ENCODE measurements around the gene IP6K1. TPM values are rescaled to one million over a fixed set of nuclear protein-coding genes. Genes with fewer than 3 reads are reported as not detected.
"Not testable (repeated sequence)": the region's sequence is repeated elsewhere in the genome, so short reads cannot be mapped to it uniquely, and the experiment has no call there.

The IP6K1 gene
- total and polyA plus RNA-seq, 11 donors, result 8.9 to 36.6 (median 20.4) TPM

DNA sequence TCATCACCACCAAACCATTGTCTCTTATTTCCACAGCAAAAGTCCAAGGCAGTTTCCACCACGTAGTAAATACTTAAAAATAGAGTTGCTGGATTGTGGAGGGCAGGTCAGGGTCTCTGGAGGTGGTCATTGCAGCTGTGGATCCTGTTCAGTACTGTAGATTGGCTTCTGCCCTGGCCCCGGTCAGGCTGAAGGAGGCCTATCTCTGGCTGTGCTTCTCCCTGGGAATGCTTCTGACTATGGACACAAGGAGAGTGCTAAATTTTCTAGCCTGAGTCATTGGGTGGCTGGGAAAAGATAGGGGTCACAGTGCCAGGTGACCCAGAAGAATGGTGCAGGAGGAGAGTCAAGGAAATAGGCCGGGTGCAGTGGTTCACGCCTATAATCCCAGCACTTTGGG lies 36.3 kb downstream of the IP6K1 start:
- WGBS, 4 donors, result 78 to 89% (median 83%) methylated on average over 4 of the region's 4 CpGs
- DNase-seq, result no peak
- no peak overlapping the region for H3K27ac ChIP-seq
- no peak for TF ChIP-seq POLR2A (IDR thresholded peaks at IDR 0.05)
- peaks cover 0 to 40% (median 33%) of the 10 kb centered on the region in 9 donors for H3K36me3 ChIP-seq
- no peak overlapping the region for H3K4me3 ChIP-seq
- ATAC-seq, result peak in 2 of 4 donors; percentile 39 to 56
- H3K9me3 ChIP-seq, result no peaks in the 10 kb centered on the region
- intact Hi-C loops (cut with DNase I), result no loop called here
- peaks cover 0 to 34% (median 6%) of the 10 kb centered on the region in 12 donors for H3K4me1 ChIP-seq
- H3K27me3 ChIP-seq, result no peaks in the 10 kb centered on the region

DNA sequence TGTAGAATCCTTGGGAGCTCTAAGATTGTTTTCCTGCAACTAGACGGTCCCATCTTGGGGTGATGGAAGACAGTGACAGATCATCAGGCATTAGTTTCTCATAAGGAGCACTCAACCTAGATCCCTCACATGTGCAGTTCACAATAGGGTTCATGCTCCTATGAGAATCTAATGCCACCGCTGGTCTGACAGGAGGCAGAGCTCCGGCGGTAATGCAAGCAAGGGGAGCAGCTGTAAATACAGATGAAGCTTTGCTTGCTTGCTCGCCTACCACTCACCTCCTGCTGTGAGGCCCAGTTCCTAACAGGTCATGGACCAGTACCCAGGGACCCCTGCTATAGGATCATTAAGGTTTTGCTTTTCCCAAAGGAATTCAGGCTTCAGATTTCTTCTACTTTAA lies 37.5 kb downstream of the IP6K1 start:
- not testable (repeated sequence) for ATAC-seq, DNase-seq
- WGBS, 4 donors, result 87 to 92% (median 88%) methylated on average over 5 of the region's 5 CpGs

DNA sequence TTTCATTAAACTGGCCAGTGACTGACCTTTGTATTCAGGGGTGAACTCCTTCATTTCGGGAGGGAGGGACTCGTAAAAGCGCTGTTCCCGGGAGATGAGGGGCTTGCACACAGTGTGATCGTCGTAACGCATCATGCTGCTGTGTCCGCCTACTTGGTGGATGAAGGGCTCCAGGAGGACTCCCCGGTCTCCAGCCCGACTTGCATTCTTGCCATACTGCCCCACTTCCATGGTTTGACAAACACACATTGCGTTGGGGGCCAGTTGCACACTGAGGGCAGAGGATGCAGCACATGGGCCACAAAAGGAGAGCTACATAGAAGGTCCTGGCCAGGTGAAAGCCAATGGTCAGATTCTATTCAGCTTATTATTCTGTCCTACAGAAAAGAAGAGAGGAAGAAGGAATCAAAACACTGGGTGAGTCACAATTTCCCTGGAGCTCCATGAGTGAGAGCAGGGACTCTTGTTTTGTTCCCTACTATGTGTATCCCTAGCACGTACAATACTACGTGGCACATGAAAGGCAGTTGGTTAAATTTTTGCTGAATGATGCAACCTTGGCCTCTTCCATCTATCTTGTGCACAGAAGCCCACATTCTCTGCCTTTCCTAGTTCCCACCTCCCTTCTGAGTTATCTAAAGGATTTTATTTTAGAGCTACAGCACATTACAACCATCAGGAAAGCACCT lies 38.4 kb downstream of the IP6K1 start:
- no peak for DNase-seq
- WGBS, 4 donors, result 89 to 93% (median 91%) methylated on average over 13 of the region's 13 CpGs
- Histone ChIP-seq H3K36me3 (peaks cover 0 to 54% (median 39%) of the 10 kb centered on the region in 9 donors), H3K4me1 (peaks cover 0 to 14% (median 0%) of the 10 kb centered on the region in 12 donors), H3K4me3 (no peak overlapping the region), H3K9me3 (no peaks in the 10 kb centered on the region), H3K27ac (no peak overlapping the region), H3K27me3 (no peaks in the 10 kb centered on the region)
- TF ChIP-seq, protein P1, sequence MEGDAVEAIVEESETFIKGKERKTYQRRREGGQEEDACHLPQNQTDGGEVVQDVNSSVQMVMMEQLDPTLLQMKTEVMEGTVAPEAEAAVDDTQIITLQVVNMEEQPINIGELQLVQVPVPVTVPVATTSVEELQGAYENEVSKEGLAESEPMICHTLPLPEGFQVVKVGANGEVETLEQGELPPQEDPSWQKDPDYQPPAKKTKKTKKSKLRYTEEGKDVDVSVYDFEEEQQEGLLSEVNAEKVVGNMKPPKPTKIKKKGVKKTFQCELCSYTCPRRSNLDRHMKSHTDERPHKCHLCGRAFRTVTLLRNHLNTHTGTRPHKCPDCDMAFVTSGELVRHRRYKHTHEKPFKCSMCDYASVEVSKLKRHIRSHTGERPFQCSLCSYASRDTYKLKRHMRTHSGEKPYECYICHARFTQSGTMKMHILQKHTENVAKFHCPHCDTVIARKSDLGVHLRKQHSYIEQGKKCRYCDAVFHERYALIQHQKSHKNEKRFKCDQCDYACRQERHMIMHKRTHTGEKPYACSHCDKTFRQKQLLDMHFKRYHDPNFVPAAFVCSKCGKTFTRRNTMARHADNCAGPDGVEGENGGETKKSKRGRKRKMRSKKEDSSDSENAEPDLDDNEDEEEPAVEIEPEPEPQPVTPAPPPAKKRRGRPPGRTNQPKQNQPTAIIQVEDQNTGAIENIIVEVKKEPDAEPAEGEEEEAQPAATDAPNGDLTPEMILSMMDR (IDR thresholded peaks at IDR 0.05), result no peak
- no peak for TF ChIP-seq POLR2A (IDR thresholded peaks at IDR 0.05)
- intact Hi-C loops (cut with DNase I), result no loop called here
- no peak for ATAC-seq

More for the DNA sequence above, 37.5 kb downstream of the IP6K1 start:
- H3K27me3 ChIP-seq; intact Hi-C loops (cut with DNase I); H3K9me3 ChIP-seq; H3K4me3 ChIP-seq; H3K27ac ChIP-seq: not testable (repeated sequence)
- Histone ChIP-seq H3K4me1 (peaks cover 0 to 23% (median 3%) of the 10 kb centered on the region in 12 donors), H3K36me3 (peaks cover 0 to 46% (median 38%) of the 10 kb centered on the region in 9 donors)

DNA sequence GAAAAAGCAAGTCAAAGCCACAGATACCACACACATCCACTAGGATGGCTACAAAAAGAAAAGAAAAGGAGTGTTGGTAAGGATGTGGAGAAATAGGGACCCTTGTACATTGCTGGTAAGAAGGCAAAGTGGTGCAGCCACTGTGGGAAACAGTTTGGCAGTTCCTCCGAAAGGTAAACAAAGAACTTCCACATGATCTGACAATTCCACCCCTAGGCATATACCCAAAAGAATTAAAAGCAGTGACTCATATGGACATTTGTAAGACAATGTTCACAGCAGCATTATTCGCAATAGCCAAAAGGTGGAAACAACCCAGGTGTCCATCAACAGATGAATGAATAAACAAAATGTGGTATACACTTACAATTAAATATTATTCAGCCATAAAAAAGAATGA lies 40.4 kb downstream of the IP6K1 start:
- H3K27ac ChIP-seq, result no peak overlapping the region
- TF ChIP-seq, protein P1 (IDR thresholded peaks at IDR 0.05), result no peak
- no peak for TF ChIP-seq POLR2A (IDR thresholded peaks at IDR 0.05)
- 85 to 96% (median 93%) methylated on average over 2 of the region's 2 CpGs for WGBS, 4 donors
- peaks cover 0 to 72% (median 54%) of the 10 kb centered on the region in 9 donors for H3K36me3 ChIP-seq
- intact Hi-C loops (cut with DNase I), result no loop called here
- no peaks in the 10 kb centered on the region for H3K27me3 ChIP-seq
- H3K4me1 ChIP-seq, result peaks cover 0 to 14% (median 0%) of the 10 kb centered on the region in 12 donors
- no peak for DNase-seq
- no peak overlapping the region for H3K4me3 ChIP-seq
- ATAC-seq, result no peak
- H3K9me3 ChIP-seq, result no peaks in the 10 kb centered on the region

DNA sequence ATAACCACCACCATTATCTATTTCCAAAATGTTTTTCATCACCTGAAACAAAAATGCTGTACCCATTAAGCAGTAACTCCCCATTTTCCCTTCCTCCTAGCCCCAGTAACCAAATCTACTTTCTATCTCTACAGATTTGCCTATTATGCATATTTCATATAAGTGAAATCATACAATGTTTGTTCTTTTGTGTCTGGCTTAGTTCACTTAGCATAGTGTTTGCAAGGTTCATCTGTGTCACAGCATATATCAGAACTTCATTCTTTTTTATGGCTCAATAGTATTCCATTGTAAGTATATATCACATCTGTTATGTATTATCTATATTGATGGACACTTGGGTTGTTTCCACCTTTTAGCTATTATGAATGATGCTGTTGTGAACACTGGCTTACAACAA lies 45.9 kb downstream of the IP6K1 start:
- ATAC-seq (no peak), DNase-seq (no peak)
- peaks cover 0 to 86% (median 64%) of the 10 kb centered on the region in 9 donors for H3K36me3 ChIP-seq
- H3K27ac ChIP-seq, result no peak overlapping the region
- H3K27me3 ChIP-seq, result no peaks in the 10 kb centered on the region
- no peak for TF ChIP-seq POLR2A (IDR thresholded peaks at IDR 0.05)
- TF ChIP-seq, protein P1 (IDR thresholded peaks at IDR 0.05), result no peak
- H3K9me3 ChIP-seq, result no peaks in the 10 kb centered on the region
- no peaks in the 10 kb centered on the region for H3K4me1 ChIP-seq
- no peak overlapping the region for H3K4me3 ChIP-seq
- intact Hi-C loops (cut with DNase I), result no loop called here
